K562 (cell line): ENCODE data around the gene AGTR1. TPM values are rescaled to one million over a fixed set of nuclear protein-coding genes. Genes with fewer than 3 reads are reported as not detected.

Experiments
- ATAC-seq: fragments of 200-7000 bp; cut with Tn5 transposase; 3 replicates; pipeline ENCODE4 v1.9.1; 2020; ENCODE audit warnings: moderate library complexity
- BruUV-seq: library from RNA; stranded (reverse); fragments of 400-500 nt; replicated peaks from 2 replicates; lab custom pipeline; 2021; lab: Mats Ljungman, UMichigan
- CTCF ChIA-PET: fragments of 300-600 bp; formaldehyde crosslinking; extraction: SDS; loops from one replicate; lab custom pipeline; 2021; ENCODE audit warnings: low intra/inter-chr PET ratio; lab: Yijun Ruan, JAX
- POLR2A ChIA-PET: fragments of 300-600, 350-650 bp; sonication (Branson Sonifier 250); formaldehyde crosslinking; extraction: SDS; loops from one replicate; lab custom pipeline; 2021; ENCODE audit warnings: antibody characterized with exemption, inconsistent platforms; lab: Yijun Ruan, JAX
- DNase-seq, 4 experiments: peaks; one replicate each; pipeline versions ENCODE4 v3.0.0 to v3.0.0-alpha.2; 2011 to 2018; ENCODE audit warnings: low spot score in 3 of 4, mixed read lengths in 3 of 4; ENCODE audit errors: extremely low read depth in 1 of 4
- FAIRE-seq: peaks from 2 replicates; lab custom pipeline; 2011; peaks lifted over from hg19 to GRCh38; lab: Jason Lieb, UNC
- H2AFZ ChIP-seq: 2 replicates; pipeline ENCODE4 v1.6.0; 2011; ENCODE audit warnings: low read depth, low read length, control low read depth, inconsistent platforms
- H3K27ac ChIP-seq: fragments of 200-600 bp; 3 replicates; pipeline ENCODE4 v1.8.0; 2011; ENCODE audit warnings: low read depth, mild to moderate bottlenecking, control low read depth, inconsistent platforms, low read length, moderate library complexity, mixed read lengths; ENCODE audit errors: extremely low read depth
- H3K27me3 ChIP-seq, 2 experiments: fragments of 300-600 bp in 1 of 2; 2 replicates in 1 of 2; 3 replicates in 1 of 2; pipeline versions ENCODE4 v1.6.0 to v1.8.0; 2011; ENCODE audit warnings: inconsistent platforms in 2 of 2, low read length in 2 of 2, mild to moderate bottlenecking in 1 of 2, mixed read lengths in 1 of 2, moderate library complexity in 1 of 2; ENCODE audit not compliant: control insufficient read depth in 2 of 2, insufficient read depth in 2 of 2
- H3K36me3 ChIP-seq: fragments of 300-600 bp; 3 replicates; pipeline ENCODE4 v1.8.0; 2011; ENCODE audit warnings: mild to moderate bottlenecking, low read length, inconsistent platforms; ENCODE audit not compliant: control insufficient read depth, insufficient read depth
- H3K4me1 ChIP-seq, 2 experiments: fragments of 200-600 bp in 1 of 2; replicated peaks in 1 of 2; 2 replicates in 1 of 2; 3 replicates in 1 of 2; pipeline versions ENCODE4 v1.5.1 to v1.8.0; 2011; ENCODE audit warnings: inconsistent platforms in 2 of 2, low read length in 2 of 2, mild to moderate bottlenecking in 1 of 2, mixed read lengths in 1 of 2, moderate library complexity in 1 of 2; ENCODE audit not compliant: control insufficient read depth in 2 of 2, insufficient read depth in 2 of 2
- H3K4me2 ChIP-seq: 2 replicates; pipeline ENCODE4 v1.6.1; 2011; ENCODE audit warnings: low read length, control low read depth, inconsistent platforms, mixed read lengths; ENCODE audit not compliant: insufficient read depth
- H3K4me3 ChIP-seq: fragments of 200-600 bp; sonication (generic), shearing (Covaris generic); 2 replicates; pipeline ENCODE4 v1.5.1; 2016; ENCODE audit warnings: control low read depth, inconsistent platforms
- H3K79me2 ChIP-seq: fragments of 200-600 bp; 3 replicates; pipeline ENCODE4 v1.8.0; 2011; ENCODE audit warnings: low read length, inconsistent platforms; ENCODE audit not compliant: control insufficient read depth, insufficient read depth
- H3K9ac ChIP-seq, 2 experiments: 2 replicates each; pipeline versions ENCODE4 v1.6.0 to v1.6.1; 2011; ENCODE audit warnings: low read depth in 2 of 2, low read length in 2 of 2, control low read depth in 1 of 2, inconsistent platforms in 1 of 2, mild to moderate bottlenecking in 1 of 2, mixed read lengths in 1 of 2; ENCODE audit not compliant: insufficient read depth in 1 of 2
- H3K9me1 ChIP-seq: one replicate; pipeline ENCODE4 v1.6.0; 2011; ENCODE audit warnings: inconsistent platforms, mild to moderate bottlenecking, low read length, moderate library complexity; ENCODE audit not compliant: control insufficient read depth, insufficient read depth
- H3K9me3 ChIP-seq: replicated peaks from 2 replicates; pipeline ENCODE4 v1.5.1; 2011; ENCODE audit warnings: low read depth, low read length, inconsistent platforms; ENCODE audit not compliant: control insufficient read depth, insufficient read depth
- H4K20me1 ChIP-seq: replicated peaks from 2 replicates; pipeline ENCODE4 v1.6.1; 2011; ENCODE audit warnings: low read length, inconsistent platforms, mixed read lengths; ENCODE audit not compliant: control insufficient read depth, insufficient read depth
- ASH1L ChIP-seq: fragments of 450-650 bp; IDR thresholded peaks from 2 replicates; pipeline ENCODE4 v1.6.1; 2018; ENCODE audit warnings: borderline replicate concordance, mild to moderate bottlenecking, low read depth; ENCODE audit not compliant: partially characterized antibody
- CEBPB ChIP-seq: fragments of 450-650 bp; IDR thresholded peaks from 2 replicates; pipeline ENCODE4 v1.6.1; 2016; ENCODE audit warnings: missing genetic modification characterization, missing compliant biosample characterization
- HIVEP1 ChIP-seq: fragments of 250-450 bp; sonication (Bioruptor Pico); IDR thresholded peaks from 2 replicates; pipeline ENCODE4 v1.4.0; 2020; ENCODE audit warnings: mild to moderate bottlenecking
- MAFF ChIP-seq: IDR thresholded peaks from 2 replicates; pipeline ENCODE4 v1.6.1; 2012; ENCODE audit warnings: low read length, improper control_type of control experiment
- MEF2A ChIP-seq: IDR thresholded peaks from 2 replicates; pipeline ENCODE4 v1.6.1; 2011; ENCODE audit warnings: low read depth, mild to moderate bottlenecking, low read length, moderate library complexity; ENCODE audit not compliant: control insufficient read depth
- OTX1 ChIP-seq: fragments of 450-650 bp; formaldehyde crosslinking; IDR thresholded peaks from 2 replicates; pipeline ENCODE4 v1.4.0; 2022; ENCODE audit warnings: mild to moderate bottlenecking
- PHTF2 ChIP-seq: fragments of 250-450 bp; sonication (Bioruptor Pico); IDR thresholded peaks from 2 replicates; pipeline ENCODE4 v1.5.0; 2021; ENCODE audit warnings: mild to moderate bottlenecking
- SMARCB1 ChIP-seq: IDR thresholded peaks from 2 replicates; pipeline ENCODE4 v1.6.1; 2011; ENCODE audit warnings: improper control_type of control experiment, low read depth; ENCODE audit not compliant: insufficient read length
- ZNF780A ChIP-seq: fragments of 250-450 bp; sonication (Bioruptor Pico); IDR thresholded peaks from 2 replicates; pipeline ENCODE4 v1.5.0; 2021; ENCODE audit warnings: mild to moderate bottlenecking
- WGBS: fragments of 100-300 bp; shearing (Covaris generic); methylation state at CpG from one replicate; pipeline ENCODE4 v1.1.6; 2016; ENCODE audit warnings: low coverage, mixed read lengths; ENCODE audit not compliant: insufficient coverage; ENCODE audit errors: missing lambda C conversion rate; 5-methylcytosine and 5-hydroxymethylcytosine counted together
- in situ Hi-C: fragments of 300-500 bp; cut with MboI; formaldehyde crosslinking; loops from 4 replicates; pipeline ENCODE4 v1.15.0; 2018; ENCODE audit warnings: inconsistent platforms, mixed read lengths
- intact Hi-C: fragments of 100-400 bp; cut with micrococcal nuclease; formaldehyde crosslinking; loops from 2 replicates; pipeline ENCODE4 v1.14.2; 2022
- polyA plus RNA-seq, 8 experiments: library from polyadenylated mRNA; depleted of rRNA in 4 of 8; stranded (reverse) in 5 of 8; unstranded in 3 of 8; fragments of >200 nt; fragmentation: Nextera tagmentation in 2 of 8; fragmentation: Illumina TruSeq in 1 of 8; extraction: Ambion mirVana in 2 of 8; extraction: Trizol in 1 of 8; gene quantifications; 2 replicates each; pipeline versions ENCODE4 v1.2.1 to v1.2.3, GENCODE V29; 2011 to 2014; ENCODE audit warnings: inconsistent platforms in 1 of 8, missing spikeins in 1 of 8
- total RNA-seq, 7 experiments: library from RNA; depleted of rRNA in 6 of 7; stranded (reverse); fragments of >200 nt in 6 of 7; fragmentation: Illumina TruSeq in 2 of 7; extraction: Trizol in 2 of 7; gene quantifications; 2 replicates each; pipeline versions ENCODE4 v1.2.1 to v1.2.3, GENCODE V29; 2011 to 2021; ENCODE audit warnings: low replicate concordance in 1 of 7
- TF ChIP-seq, protein P1 (sequence below): fragments of 250-450 bp; sonication (Bioruptor Pico); IDR thresholded peaks from 2 replicates; pipeline ENCODE4 v1.5.0; 2021; ENCODE audit warnings: mild to moderate bottlenecking, moderate library complexity

AGTR1 gene
- total and polyA plus RNA-seq, 9 of the 15 experiments (the other 6 are each of a cell fraction or from before 2014, with no cell fraction given), result not detected

DNA sequence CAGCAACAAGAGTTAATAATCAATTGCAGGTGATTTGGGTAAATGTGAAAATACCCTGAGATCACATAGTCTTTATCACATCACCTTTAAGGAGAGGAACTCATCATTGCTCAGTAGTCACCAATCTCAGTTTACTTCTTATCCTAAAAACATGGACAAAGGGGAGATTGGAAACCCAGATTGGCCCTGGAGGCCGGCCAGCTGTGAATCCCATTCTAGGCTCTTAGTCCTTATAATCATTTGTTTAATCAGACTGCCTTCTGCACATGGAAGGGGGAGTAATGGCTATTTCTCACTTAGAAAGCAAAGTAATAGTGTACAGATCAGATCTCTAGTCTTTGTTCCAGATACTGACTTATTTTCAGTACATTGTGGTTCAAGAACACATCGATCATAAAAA lies 92.7 kb downstream of the AGTR1 start:
- FAIRE-seq, result no peak
- H4K20me1 ChIP-seq, result no peaks in the 10 kb centered on the region
- H3K36me3 ChIP-seq, result no peaks in the 10 kb centered on the region
- no peak overlapping the region for H3K4me2 ChIP-seq
- CTCF ChIA-PET, result no interaction called here
- intact Hi-C loops (no loop called here), in situ Hi-C loops (no loop called here)
- TF ChIP-seq ZNF780A (CRISPR knock-in tag) (no peak), ASH1L (no peak), SMARCB1 (no peak), HIVEP1 (CRISPR knock-in tag) (no peak), CEBPB (tag) (no peak), MAFF (no peak), OTX1 (no peak), MEF2A (no peak), PHTF2 (no peak)
- TF ChIP-seq, protein P1, sequence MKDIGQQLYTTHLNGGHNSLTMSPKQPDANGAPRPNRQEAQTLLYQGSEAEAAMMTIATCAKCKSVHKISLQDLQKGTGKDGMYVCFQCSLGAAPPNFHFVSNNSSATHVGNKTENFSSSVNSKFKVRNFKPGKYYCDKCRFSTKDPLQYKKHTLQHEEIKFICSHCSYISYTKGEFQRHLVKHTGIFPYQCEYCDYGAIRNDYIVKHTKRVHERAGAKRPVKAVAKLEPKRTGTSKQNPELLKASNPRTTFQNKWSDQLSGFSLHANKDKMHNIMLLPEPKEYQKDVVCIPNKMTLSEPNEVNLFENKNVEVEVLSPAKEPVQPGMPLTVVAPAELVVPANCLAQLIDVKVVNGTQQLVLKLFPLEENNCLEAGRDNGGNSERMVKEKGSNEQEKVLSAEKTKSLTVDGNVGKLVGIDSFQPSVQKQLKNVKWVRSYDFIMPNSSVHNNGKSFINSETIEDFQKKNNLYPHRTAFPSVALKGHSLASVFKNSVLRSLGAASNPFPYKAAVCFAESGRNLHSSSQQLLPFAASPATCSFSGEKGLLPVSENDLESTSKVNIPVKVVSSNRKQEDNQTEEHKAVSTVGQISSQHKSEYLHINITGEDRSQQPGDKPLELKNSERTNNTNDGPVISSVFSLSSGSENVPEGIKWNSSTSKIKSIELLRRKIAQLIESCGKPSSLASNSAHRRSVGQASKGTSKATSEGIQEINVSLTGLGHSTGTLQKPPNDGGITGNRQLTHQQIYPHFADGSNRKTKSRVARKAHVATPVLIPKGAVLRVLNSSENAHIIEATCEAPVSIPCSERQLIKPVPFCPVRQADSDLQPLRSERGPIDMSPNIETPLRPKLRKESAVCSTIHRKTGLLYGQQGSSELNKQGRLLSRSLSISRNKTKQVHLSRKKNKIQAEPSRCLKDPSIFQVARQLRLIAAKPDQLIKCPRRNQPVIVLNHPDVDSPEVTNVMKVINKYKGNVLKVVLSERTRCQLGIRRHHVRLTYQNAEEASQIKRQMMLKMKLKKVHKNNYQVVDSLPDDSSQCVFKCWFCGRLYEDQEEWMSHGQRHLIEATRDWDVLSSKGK (CRISPR knock-in tag), result no peak
- H3K27me3 ChIP-seq, result no peaks in the 10 kb centered on the region
- POLR2A ChIA-PET, result interaction anchor here (0.6 kb wide), 1 partner anchor 69 kb away, joined by 3 read pairs; no protein-coding TSS in a partner anchor
- WGBS, result 0% methylated on average over 2 of the region's 2 CpGs
- no peak for DNase-seq
- no peak overlapping the region for H3K9ac ChIP-seq
- no peak overlapping the region for H3K27ac ChIP-seq
- H3K9me1 ChIP-seq, result no peaks in the 10 kb centered on the region
- ATAC-seq, result no peak
- H3K4me1 ChIP-seq, result no peaks in the 10 kb centered on the region
- H3K79me2 ChIP-seq, result no peaks in the 10 kb centered on the region
- peaks cover 2% of the 10 kb centered on the region; the same call in 1 of the 2 replicates for H3K9me3 ChIP-seq
- H2AFZ ChIP-seq, result no peak overlapping the region
- H3K4me3 ChIP-seq, result no peak overlapping the region
- BruUV-seq, result no TSS peak
